HG03565 (cell line): Measurements from ENCODE around the gene CNFN.
"Not testable (repeated sequence)": the region's sequence is repeated elsewhere in the genome, so short reads cannot be mapped to it uniquely, and the experiment has no call there.

Experiments
- ATAC-seq: cut with Tn5 transposase; IDR thresholded peaks from one replicate; pipeline ENCODE4 v1.9.1; 2021; ENCODE audit warnings: mild to moderate bottlenecking, moderate library complexity; ENCODE audit not compliant: unreplicated experiment

The CNFN gene

GRCh38 chr19:42352301-42353259 lies 37.5 kb downstream of the CNFN start:
- no peak for ATAC-seq

DNA sequence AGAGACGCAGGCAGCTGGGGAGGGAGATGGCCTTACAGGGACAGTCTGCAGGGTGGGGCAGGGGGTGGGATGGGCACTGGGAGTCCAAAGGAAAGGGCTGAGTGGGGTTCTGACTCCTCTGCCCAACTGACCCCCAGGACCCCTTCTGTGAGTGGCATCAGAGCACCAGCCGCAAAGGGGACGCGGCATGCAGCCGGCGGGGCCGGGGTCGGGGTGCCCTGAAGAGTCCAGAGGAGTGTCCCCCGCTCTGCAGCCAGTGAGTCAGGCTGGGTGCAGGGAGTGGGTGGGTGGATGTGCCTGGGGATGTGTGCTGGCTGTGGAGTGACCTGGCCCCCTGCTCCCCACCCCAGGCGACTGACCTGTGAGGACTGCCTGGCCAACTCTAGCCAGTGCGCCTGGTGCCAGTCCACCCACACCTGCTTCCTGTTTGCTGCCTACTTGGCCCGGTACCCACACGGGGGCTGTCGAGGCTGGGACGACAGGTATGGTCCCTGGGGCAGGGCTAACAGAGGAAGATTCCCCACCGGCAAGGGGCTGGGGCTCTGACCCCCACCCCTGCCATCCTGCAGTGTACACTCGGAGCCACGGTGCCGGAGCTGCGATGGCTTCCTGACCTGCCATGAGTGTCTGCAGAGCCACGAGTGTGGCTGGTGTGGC lies 38.9 kb downstream of the CNFN start:
- ATAC-seq: no peak

- no peak for ATAC-seq
Observed at GRCh38 chr19:42350417-42350816, 39.7 kb downstream of the CNFN start.

DNA sequence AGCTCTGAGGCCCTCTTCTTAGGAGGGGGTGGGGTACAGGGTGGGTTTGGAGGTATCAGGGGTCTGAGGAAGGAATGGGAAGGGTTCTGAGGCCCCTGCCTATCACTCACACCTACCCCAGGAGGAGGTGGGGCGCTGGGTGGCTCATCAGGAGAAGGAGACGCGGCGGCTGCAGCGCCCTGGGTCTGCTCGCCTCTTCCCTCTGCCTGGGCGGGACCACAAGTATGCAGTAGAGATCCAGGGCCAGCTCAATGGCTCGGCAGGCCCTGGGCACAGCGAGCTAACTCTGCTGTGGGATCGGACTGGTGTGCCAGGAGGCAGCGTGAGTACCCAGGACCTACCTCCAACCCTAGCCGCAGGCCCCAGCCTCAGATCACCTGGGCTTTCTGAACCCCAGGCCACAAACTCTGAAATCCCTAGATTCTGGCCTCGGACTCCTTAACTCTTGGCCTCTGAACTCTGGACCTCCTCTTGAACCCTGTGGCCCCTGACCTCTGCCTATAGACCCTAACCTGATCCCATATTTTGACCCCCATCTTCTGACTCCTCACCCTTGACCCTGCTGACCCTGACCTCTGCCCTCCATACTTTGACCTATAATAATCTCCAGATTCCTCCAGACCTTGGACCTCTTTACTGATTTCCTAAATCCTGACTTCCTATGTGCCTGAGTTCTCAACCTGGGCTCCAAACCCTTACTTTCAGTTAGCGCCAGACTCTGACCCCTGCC lies 40.6 kb downstream of the CNFN start:
- ATAC-seq: no peak

GRCh38 chr19:42348211-42348610 lies 41.9 kb downstream of the CNFN start:
- ATAC-seq: no peak

- no peak for ATAC-seq
Observed at GRCh38 chr19:42345191-42345812, 44.8 kb downstream of the CNFN start.

DNA sequence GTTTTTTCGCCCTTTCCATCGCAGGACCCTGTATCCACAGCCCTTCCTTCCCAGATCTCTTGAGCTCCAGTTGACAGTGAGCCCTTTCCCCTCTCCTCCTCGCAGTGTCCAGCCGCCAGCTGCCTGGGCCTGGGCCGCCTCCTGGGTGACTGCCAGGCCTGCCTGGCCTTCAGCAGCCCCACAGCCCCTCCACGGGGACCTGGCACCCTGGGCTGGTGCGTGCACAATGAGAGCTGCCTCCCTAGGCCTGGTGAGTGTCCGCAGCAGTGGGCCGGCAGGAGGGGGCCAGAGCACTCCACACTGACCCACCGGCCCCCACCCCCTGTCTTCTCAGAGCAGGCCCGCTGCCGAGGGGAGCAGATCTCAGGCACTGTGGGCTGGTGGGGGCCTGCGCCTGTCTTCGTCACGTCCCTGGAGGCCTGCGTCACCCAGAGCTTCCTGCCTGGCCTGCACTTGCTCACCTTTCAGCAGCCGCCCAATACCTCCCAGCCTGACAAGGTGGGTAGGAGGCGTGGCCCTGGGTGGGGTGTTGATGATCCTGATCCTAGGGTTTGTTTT lies 45.7 kb downstream of the CNFN start:
- ATAC-seq: no peak

GRCh38 chr19:42343344-42344110 lies 46.6 kb downstream of the CNFN start:
- ATAC-seq: no peak

- not testable (repeated sequence) for ATAC-seq
Observed at GRCh38 chr19:42339922-42340321, 50.2 kb downstream of the CNFN start.

DNA sequence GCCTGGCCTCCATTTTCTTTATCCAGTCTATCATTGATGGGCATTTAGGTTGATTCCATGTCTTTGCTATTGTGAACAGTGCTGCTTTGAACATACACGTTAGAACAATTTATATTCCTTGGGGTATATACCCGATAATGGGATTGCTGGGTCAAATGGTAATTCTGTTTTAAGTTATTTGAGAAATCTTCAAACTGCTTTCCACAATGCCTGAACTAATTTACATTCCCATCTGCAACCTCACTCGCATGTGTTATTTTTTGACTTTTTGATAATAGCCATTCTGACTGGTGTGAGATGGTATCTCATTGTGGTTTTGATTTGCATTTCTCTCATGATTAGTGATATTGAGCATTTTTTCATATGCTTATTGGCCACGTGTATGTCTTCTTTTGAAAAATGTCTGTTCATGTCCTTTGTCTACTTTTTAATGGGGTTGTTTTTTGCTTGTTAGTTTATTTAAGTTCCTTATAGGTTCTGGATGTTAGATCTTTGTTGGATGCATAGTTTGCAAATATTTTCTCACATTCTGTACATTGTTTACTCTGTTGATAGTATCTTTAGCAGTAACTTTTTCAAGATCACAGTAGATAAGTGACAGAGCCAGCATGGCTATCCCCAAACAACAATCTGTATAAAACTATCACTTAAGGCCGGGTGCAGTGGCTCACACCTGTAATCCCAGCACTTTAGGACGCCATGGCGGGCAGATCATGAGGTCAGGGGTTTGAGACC lies 50.8 kb downstream of the CNFN start:
- ATAC-seq: not testable (repeated sequence)
